Prostate gland (tissue), 2 donors: ENCODE measurements around the gene CITED1.
"Not testable (repeated sequence)": the region's sequence is repeated elsewhere in the genome, so short reads cannot be mapped to it uniquely, and the experiment has no call there.

Experiments
- POLR2AphosphoS5 ChIP-seq: sonication (generic); formaldehyde crosslinking; IDR thresholded peaks from one replicate; pipeline ENCODE4 v1.6.1; 2017; ENCODE audit warnings: antibody characterized with exemption
- TF ChIP-seq, protein P1 (sequence below), 4 experiments: fragments of 200-600 bp in 2 of 4; fragments of 450-650 bp in 2 of 4; sonication (generic) in 2 of 4; IDR thresholded peaks; 1 replicate in 3 of 4; 2 replicates in 1 of 4; pipeline ENCODE4 v1.5.1; 2016 to 2019; ENCODE audit warnings: antibody characterized with exemption in 4 of 4, mild to moderate bottlenecking in 2 of 4, moderate library complexity in 2 of 4

DNA sequence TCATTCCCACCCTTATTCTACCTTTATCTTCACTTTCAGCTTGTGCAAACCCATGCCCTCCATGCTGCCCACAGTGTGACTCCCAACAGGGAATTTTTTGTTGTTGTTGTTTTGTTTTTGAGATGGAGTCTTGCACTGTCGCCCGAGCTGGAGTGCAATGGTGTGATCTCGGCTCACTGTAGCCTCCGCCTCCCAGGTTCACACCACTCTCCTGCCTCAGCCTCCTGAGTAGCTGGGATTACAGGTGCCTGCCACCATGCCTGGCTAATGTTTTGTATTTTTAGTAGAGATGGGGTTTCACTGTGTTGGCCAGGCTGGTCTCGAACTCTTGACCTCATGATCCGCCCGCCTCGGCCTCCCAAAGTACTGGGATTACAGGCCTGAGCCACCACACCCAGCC is 13.9 kb upstream of the CITED1 start:
- TF ChIP-seq, protein P1, sequence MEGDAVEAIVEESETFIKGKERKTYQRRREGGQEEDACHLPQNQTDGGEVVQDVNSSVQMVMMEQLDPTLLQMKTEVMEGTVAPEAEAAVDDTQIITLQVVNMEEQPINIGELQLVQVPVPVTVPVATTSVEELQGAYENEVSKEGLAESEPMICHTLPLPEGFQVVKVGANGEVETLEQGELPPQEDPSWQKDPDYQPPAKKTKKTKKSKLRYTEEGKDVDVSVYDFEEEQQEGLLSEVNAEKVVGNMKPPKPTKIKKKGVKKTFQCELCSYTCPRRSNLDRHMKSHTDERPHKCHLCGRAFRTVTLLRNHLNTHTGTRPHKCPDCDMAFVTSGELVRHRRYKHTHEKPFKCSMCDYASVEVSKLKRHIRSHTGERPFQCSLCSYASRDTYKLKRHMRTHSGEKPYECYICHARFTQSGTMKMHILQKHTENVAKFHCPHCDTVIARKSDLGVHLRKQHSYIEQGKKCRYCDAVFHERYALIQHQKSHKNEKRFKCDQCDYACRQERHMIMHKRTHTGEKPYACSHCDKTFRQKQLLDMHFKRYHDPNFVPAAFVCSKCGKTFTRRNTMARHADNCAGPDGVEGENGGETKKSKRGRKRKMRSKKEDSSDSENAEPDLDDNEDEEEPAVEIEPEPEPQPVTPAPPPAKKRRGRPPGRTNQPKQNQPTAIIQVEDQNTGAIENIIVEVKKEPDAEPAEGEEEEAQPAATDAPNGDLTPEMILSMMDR (IDR thresholded peaks at IDR 0.05), result not testable (repeated sequence)
- not testable (repeated sequence) for TF ChIP-seq POLR2AphosphoS5
